GM18868 (cell line): ENCODE results near the gene MST1R.

ENCODE experiments used
- ATAC-seq: cut with Tn5 transposase; IDR thresholded peaks from one replicate; pipeline ENCODE4 v1.9.1; 2021; ENCODE audit warnings: mild to moderate bottlenecking, moderate library complexity; ENCODE audit not compliant: unreplicated experiment

The MST1R gene

DNA sequence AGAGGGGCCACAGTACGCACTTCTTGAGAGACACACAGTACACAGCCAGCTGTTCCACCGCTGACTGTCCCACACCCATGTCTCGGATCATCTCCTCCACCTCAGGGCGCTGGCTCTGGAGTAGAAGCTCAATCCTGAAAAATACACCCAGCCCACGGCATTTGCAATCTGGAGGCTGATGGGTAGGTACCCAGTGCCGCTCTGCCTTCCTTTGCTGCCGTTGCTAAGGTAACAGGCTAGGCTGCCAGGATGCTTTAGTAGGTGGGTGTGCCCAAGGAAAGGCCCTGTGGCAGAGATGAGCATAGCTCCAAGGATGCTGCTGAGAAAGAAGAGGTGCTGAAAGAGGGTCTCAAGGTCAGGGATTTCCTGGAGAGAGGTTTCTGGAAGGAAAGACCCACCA, 61.9 kb downstream of the MST1R start:
- no peak for ATAC-seq

DNA sequence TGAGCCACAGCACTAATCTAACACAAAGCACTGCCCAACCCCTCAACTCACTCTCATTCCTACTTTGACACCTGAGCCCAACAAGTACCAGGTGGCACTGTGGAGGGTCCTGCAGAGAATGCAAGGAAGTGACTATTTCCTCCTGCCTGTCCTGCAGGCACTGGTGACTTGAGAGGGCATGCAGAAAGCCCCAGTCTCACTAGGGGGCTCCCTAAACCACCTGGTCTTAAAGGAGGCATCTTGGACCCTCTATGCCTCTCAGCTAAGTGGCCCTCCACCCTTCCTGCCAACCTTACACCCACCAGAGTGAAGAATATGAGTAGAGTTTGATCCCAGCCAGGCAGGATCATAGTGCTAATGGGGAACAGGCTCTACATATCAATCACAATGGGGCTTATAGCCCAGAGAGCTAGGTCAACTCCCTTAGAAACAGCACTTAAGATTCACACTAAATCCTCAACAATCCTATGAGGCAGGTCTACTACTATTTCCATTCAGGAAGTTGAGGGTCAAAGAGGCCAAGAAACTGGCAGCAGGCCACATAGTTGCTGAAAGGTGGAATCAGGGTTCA, 62.5 kb downstream of the MST1R start:
- no peak for ATAC-seq

DNA sequence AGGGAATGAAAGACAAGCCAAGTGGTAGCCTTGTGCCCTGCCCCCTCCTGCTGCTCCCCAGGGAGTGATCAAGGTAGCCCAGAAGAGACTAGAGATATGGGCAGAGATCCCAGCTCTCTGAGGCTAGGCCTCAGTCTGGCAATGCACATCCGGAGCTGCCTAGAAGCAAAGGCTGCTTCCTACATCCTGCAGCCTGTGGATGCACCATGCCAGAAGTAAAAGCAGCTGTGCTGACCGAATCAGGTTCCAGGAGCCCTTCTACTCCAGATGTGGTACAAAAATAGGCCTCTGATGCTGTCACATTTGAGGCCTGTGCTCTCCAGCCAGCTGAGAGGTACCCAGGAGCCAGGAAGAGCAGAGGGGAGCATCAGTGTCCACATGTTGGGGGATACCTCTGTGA, 63.3 kb downstream of the MST1R start:
- ATAC-seq, result no peak

- ATAC-seq, result no peak
Measured at GRCh38 chr3:49839193-49839809, 64.4 kb downstream of the MST1R start.
